ENCODE results near the gene USP32. TPM values are rescaled to one million over a fixed set of nuclear protein-coding genes. Genes with fewer than 3 reads are reported as not detected.

Gene USP32
- total RNA-seq, 1 experiment from 2014 or later, result 73.5 TPM

- Histone ChIP-seq H3K23me2 (ENCODE audit: insufficient read length, low read depth, low read length, poor library complexity, severe bottlenecking) (no peaks in the 10 kb centered on the region), H3K4me2 (ENCODE audit: insufficient read depth, insufficient read length, low read length) (no peak overlapping the region), H3K9ac (ENCODE audit: extremely low read depth, insufficient read length, low read length) (no peak overlapping the region), H3K4me1 (ENCODE audit: insufficient read depth, low read length) (no peaks in the 10 kb centered on the region), H2BK120ac (ENCODE audit: low read depth, low read length, poor library complexity, severe bottlenecking) (no peak overlapping the region), H3K14ac (ENCODE audit: insufficient read depth, low read length) (no peak overlapping the region), H3K4ac (ENCODE audit: low read depth, low read length) (no peak overlapping the region), H3K56ac (ENCODE audit: insufficient read length, low read depth, low read length) (no peak overlapping the region), H3K23ac (ENCODE audit: insufficient read length, low read depth, low read length) (no peak overlapping the region), H2BK5ac (ENCODE audit: insufficient read length, low read length) (no peak overlapping the region), H4K5ac (ENCODE audit: insufficient read length, low read depth, low read length) (no peak overlapping the region), H3T11ph (ENCODE audit: low read length) (no peak overlapping the region), H2BK20ac (ENCODE audit: low read depth, low read length, poor library complexity, severe bottlenecking) (no peak overlapping the region), H3K79me2 (ENCODE audit: insufficient read depth, low read length) (peaks cover 2% of the 10 kb centered on the region; the same call in 1 of the 2 replicates), H3K9me3 (ENCODE audit: control insufficient read depth, low read depth, low read length) (no peaks in the 10 kb centered on the region), H3K18ac (ENCODE audit: insufficient read length, low read depth, low read length) (no peak overlapping the region), H4K8ac (replicated peaks; ENCODE audit: insufficient read length, low read depth, low read length) (no peak overlapping the region), H2BK15ac (ENCODE audit: low read depth, low read length) (no peak overlapping the region), H3K79me1 (ENCODE audit: insufficient read depth, low read depth, low read length, poor library complexity, severe bottlenecking) (peaks cover 12% of the 10 kb centered on the region), H2AK5ac (ENCODE audit: insufficient read length, low read length) (no peak overlapping the region), H4K91ac (ENCODE audit: insufficient read length, low read depth, low read length) (no peak overlapping the region), H3K27me3 (ENCODE audit: insufficient read depth, low read length) (no peaks in the 10 kb centered on the region), H2AFZ (ENCODE audit: low read length) (no peak overlapping the region), H4K20me1 (ENCODE audit: control insufficient read depth, insufficient read depth, insufficient read length) (no peaks in the 10 kb centered on the region), H3K27ac (ENCODE audit: insufficient read length, low read depth, low read length) (no peak overlapping the region), H2BK12ac (ENCODE audit: insufficient read length, low read depth, low read length) (no peak overlapping the region)
- H3K4me1 Mint-ChIP-seq, result peaks cover 17 to 30% of the 10 kb centered on the region in 2 experiments
- no peaks in the 10 kb centered on the region for H3K9me3 Mint-ChIP-seq
- DNase-seq, result no peak
- no peak overlapping the region for H3K4me3 Mint-ChIP-seq
- peaks cover 0 to 5% (median 5%) of the 10 kb centered on the region in 3 experiments; a peak in 2 of 7 replicates for H3K36me3 Mint-ChIP-seq (ENCODE audit: insufficient read depth in 1 of 3, low read depth in 3 of 3)
- no peaks in the 10 kb centered on the region for H3K27me3 Mint-ChIP-seq (ENCODE audit: low read depth)
- no CpG with 5 or more reads among the region's 4 CpGs for WGBS (ENCODE audit: extremely low coverage, insufficient read length, low lambda C conversion rate)
- peak overlapping the region; percentile 40 to 53 (median 50); a peak in 4 of 7 replicates for H3K27ac Mint-ChIP-seq
- no peak for TF ChIP-seq CTCF (conservative IDR thresholded peaks at IDR 0.05)
These were observed 86.8 kb downstream of the USP32 start for GRCh38 chr17:60305141-60305540.
